ENCODE results near the gene OTOP2. TPM values are rescaled to one million over a fixed set of nuclear protein-coding genes. Genes with fewer than 3 reads are reported as not detected.

OTOP2 gene
- total RNA-seq, 1 donor from 2014 or later: not detected

- Histone ChIP-seq H3K4me1 (peaks cover 10% of the 10 kb centered on the region), H3K36me3 (no peaks in the 10 kb centered on the region), H3K27me3 (ENCODE audit: low read depth) (peaks cover 94% of the 10 kb centered on the region), H3K27ac (replicated peaks) (no peak within 1 kb of the TSS), H3K9me3 (replicated peaks) (no peaks in the 10 kb centered on the region), H3K4me3 (peak within 1 kb of the TSS; percentile 9)
- intact Hi-C loops (cut with micrococcal nuclease): no loop called here
- TF ChIP-seq, protein P1, sequence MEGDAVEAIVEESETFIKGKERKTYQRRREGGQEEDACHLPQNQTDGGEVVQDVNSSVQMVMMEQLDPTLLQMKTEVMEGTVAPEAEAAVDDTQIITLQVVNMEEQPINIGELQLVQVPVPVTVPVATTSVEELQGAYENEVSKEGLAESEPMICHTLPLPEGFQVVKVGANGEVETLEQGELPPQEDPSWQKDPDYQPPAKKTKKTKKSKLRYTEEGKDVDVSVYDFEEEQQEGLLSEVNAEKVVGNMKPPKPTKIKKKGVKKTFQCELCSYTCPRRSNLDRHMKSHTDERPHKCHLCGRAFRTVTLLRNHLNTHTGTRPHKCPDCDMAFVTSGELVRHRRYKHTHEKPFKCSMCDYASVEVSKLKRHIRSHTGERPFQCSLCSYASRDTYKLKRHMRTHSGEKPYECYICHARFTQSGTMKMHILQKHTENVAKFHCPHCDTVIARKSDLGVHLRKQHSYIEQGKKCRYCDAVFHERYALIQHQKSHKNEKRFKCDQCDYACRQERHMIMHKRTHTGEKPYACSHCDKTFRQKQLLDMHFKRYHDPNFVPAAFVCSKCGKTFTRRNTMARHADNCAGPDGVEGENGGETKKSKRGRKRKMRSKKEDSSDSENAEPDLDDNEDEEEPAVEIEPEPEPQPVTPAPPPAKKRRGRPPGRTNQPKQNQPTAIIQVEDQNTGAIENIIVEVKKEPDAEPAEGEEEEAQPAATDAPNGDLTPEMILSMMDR (IDR thresholded peaks at IDR 0.05; ENCODE audit: borderline replicate concordance): no peak
- DNase-seq: no peak
These were observed 11.8 kb downstream of the OTOP2 start, which contains the start of gene OTOP3 for GRCh38 chr17:74935585-74936469. Gene OTOP3 (plus strand): TSS chr17:74935898. CDS start chr17:74935922, 24 bp downstream.

GRCh38 chr17:74936470-74936799, 12.4 kb downstream of the OTOP2 start:
- peaks cover 94% of the 10 kb centered on the region for H3K27me3 ChIP-seq (ENCODE audit: low read depth)
- H3K9me3 ChIP-seq (replicated peaks): no peaks in the 10 kb centered on the region
- H3K27ac ChIP-seq (replicated peaks): no peak overlapping the region
- no peaks in the 10 kb centered on the region for H3K36me3 ChIP-seq
- no peak for DNase-seq
- TF ChIP-seq, protein P1 (IDR thresholded peaks at IDR 0.05; ENCODE audit: borderline replicate concordance): no peak
- H3K4me3 ChIP-seq: no peak overlapping the region
- peaks cover 10% of the 10 kb centered on the region for H3K4me1 ChIP-seq
- intact Hi-C loops (cut with micrococcal nuclease): no loop called here

DNA sequence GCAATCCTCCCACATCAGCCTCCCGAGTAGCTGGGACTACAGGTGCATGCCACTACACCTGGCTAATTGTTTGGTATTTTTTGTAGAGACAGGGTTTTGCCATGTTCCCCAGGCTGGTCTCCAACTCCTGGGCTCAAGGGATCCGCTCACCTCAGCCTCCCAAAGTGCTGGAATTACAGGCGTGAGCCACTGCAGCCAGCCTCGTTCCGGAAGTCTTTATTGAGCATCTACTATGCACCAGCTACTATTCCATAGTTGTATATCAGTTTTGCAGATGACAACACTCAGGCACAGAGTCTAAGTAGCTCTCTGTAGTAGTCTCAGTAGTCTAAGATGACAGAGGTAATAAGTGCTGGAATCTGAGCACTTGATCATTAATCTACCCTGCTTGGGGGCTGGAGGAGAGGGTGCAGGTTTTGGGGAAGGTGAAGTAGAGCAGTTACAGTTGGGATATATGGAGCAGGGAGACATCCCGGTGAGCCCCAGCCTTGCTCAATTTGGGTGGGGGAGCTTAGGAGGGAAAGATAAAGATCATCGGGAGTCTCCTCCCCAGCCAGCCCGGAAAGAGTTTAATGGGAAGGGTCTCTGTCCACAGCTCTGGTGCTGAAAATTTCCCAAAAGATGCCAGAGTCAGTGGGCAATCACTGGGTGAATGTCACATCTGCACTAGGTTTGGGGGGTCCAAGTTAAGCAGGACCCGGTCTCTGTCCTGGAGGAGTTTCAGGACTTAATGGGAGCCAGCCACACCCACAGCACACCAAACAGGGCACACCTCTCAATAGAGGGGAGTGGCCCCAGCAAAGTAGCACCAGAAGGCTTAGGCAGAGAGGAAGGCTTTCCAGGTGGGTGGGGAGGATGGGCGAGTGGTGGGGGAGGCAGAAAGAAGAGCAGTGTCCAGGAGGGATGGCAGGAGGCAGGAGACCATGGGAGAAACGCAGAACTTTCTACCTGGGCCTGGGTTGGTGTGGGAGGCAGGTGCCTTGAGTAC, 13.3 kb downstream of the OTOP2 start:
- Histone ChIP-seq H3K27ac (replicated peaks) (no peak overlapping the region), H3K27me3 (ENCODE audit: low read depth) (peaks cover 94% of the 10 kb centered on the region), H3K36me3 (no peaks in the 10 kb centered on the region), H3K9me3 (replicated peaks) (no peaks in the 10 kb centered on the region), H3K4me3 (no peak overlapping the region), H3K4me1 (peaks cover 10% of the 10 kb centered on the region)
- TF ChIP-seq, protein P1 (IDR thresholded peaks at IDR 0.05; ENCODE audit: borderline replicate concordance): no peak
- DNase-seq: no peak
- intact Hi-C loops (cut with micrococcal nuclease): no loop called here

GRCh38 chr17:74938194-74938950, 14.3 kb downstream of the OTOP2 start:
- intact Hi-C loops (cut with micrococcal nuclease): no loop called here
- peaks cover 10% of the 10 kb centered on the region for H3K4me1 ChIP-seq
- no peaks in the 10 kb centered on the region for H3K36me3 ChIP-seq
- H3K27ac ChIP-seq (replicated peaks): no peak overlapping the region
- peaks cover 94% of the 10 kb centered on the region for H3K27me3 ChIP-seq (ENCODE audit: low read depth)
- H3K9me3 ChIP-seq (replicated peaks): no peaks in the 10 kb centered on the region
- no peak overlapping the region for H3K4me3 ChIP-seq
- DNase-seq: no peak
- TF ChIP-seq, protein P1 (IDR thresholded peaks at IDR 0.05; ENCODE audit: borderline replicate concordance): no peak

- DNase-seq: no peak
- Histone ChIP-seq H3K4me1 (peaks cover 10% of the 10 kb centered on the region), H3K4me3 (no peak overlapping the region), H3K27me3 (ENCODE audit: low read depth) (peaks cover 96% of the 10 kb centered on the region), H3K9me3 (replicated peaks) (no peaks in the 10 kb centered on the region), H3K27ac (replicated peaks) (no peak overlapping the region), H3K36me3 (no peaks in the 10 kb centered on the region)
- TF ChIP-seq, protein P1 (IDR thresholded peaks at IDR 0.05; ENCODE audit: borderline replicate concordance): no peak
- intact Hi-C loops (cut with micrococcal nuclease): no loop called here
These were observed 15.5 kb downstream of the OTOP2 start for GRCh38 chr17:74939534-74939933.
